Neural crest cell (in vitro differentiated cells): ENCODE data around the gene SEL1L3. TPM values are rescaled to one million over a fixed set of nuclear protein-coding genes. Genes with fewer than 3 reads are reported as not detected.

Source experiments
- DNase-seq: peaks from one replicate; pipeline ENCODE4 v3.0.0; 2021; ENCODE audit warnings: low read depth, mixed read lengths, low spot score
- H3K27ac Mint-ChIP-seq: one replicate; pipeline ENCODE4 v1.8.0; 2021; ENCODE audit warnings: mild to moderate bottlenecking, mixed read lengths; ENCODE audit not compliant: unreplicated experiment
- H3K27me3 Mint-ChIP-seq: 2 replicates; pipeline ENCODE4 v1.8.0; 2021; ENCODE audit warnings: low read depth, mild to moderate bottlenecking, mixed read lengths
- H3K36me3 Mint-ChIP-seq: 2 replicates; pipeline ENCODE4 v1.8.0; 2021; ENCODE audit warnings: low read depth, mild to moderate bottlenecking, mixed read lengths
- H3K4me1 Mint-ChIP-seq: 2 replicates; pipeline ENCODE4 v1.8.0; 2021; ENCODE audit warnings: mixed read lengths
- H3K4me3 Mint-ChIP-seq: one replicate; pipeline ENCODE4 v1.8.0; 2021; ENCODE audit warnings: mild to moderate bottlenecking, mixed read lengths
- H3K9me3 Mint-ChIP-seq: 2 replicates; pipeline ENCODE4 v1.8.0; 2021; ENCODE audit warnings: mixed read lengths
- CTCF ChIP-seq: fragments of 200-600 bp; sonication (generic); conservative IDR thresholded peaks from 2 replicates; pipeline ENCODE4 v1.5.0; 2021; ENCODE audit warnings: antibody characterized with exemption, mild to moderate bottlenecking
- total RNA-seq: library from RNA; stranded (reverse); gene quantifications from 2 replicates; pipeline ENCODE4 v1.2.1, GENCODE V29; 2021

SEL1L3 gene
- total RNA-seq, 1 donor from 2014 or later = 3.4 TPM

GRCh38 chr4:25890571-25891485 lies 28.0 kb upstream of the SEL1L3 start:
- Mint-ChIP-seq H3K36me3 (no peaks in the 10 kb centered on the region), H3K27ac (peak overlapping the region; percentile 28), H3K27me3 (no peaks in the 10 kb centered on the region)

GRCh38 chr4:25889589-25890503 lies 27.1 kb upstream of the SEL1L3 start:
- DNase-seq = no peak
- H3K4me1 Mint-ChIP-seq = peaks cover 25% of the 10 kb centered on the region
- no peaks in the 10 kb centered on the region for H3K27me3 Mint-ChIP-seq
- H3K36me3 Mint-ChIP-seq = no peaks in the 10 kb centered on the region
- H3K4me3 Mint-ChIP-seq = no peak overlapping the region
- H3K9me3 Mint-ChIP-seq = peaks cover 4% of the 10 kb centered on the region
- H3K27ac Mint-ChIP-seq = no peak overlapping the region
- TF ChIP-seq CTCF = no peak

More at GRCh38 chr4:25890571-25891485, 28.0 kb upstream of the SEL1L3 start:
- TF ChIP-seq CTCF = no peak
- peak overlapping the region; percentile 3 for H3K4me3 Mint-ChIP-seq
- peaks cover 23% of the 10 kb centered on the region for H3K4me1 Mint-ChIP-seq
- H3K9me3 Mint-ChIP-seq = peaks cover 4% of the 10 kb centered on the region
- no peak for DNase-seq

- peaks cover 4% of the 10 kb centered on the region for H3K9me3 Mint-ChIP-seq
- no peaks in the 10 kb centered on the region for H3K27me3 Mint-ChIP-seq
- no peak for TF ChIP-seq CTCF
- DNase-seq = no peak
- no peaks in the 10 kb centered on the region for H3K36me3 Mint-ChIP-seq
- peaks cover 36% of the 10 kb centered on the region for H3K4me1 Mint-ChIP-seq
- no peak overlapping the region for H3K4me3 Mint-ChIP-seq
- H3K27ac Mint-ChIP-seq = no peak overlapping the region
Measured at GRCh38 chr4:25888781-25889180, 26.0 kb upstream of the SEL1L3 start.

GRCh38 chr4:25884031-25884782 lies 21.4 kb upstream of the SEL1L3 start:
- peaks cover 3% of the 10 kb centered on the region for H3K27me3 Mint-ChIP-seq
- H3K27ac Mint-ChIP-seq = no peak overlapping the region
- H3K4me3 Mint-ChIP-seq = no peak overlapping the region
- H3K36me3 Mint-ChIP-seq = no peaks in the 10 kb centered on the region
- no peak for TF ChIP-seq CTCF
- H3K4me1 Mint-ChIP-seq = peaks cover 14% of the 10 kb centered on the region
- no peak for DNase-seq
- H3K9me3 Mint-ChIP-seq = peaks cover 7% of the 10 kb centered on the region

- H3K27me3 Mint-ChIP-seq = peaks cover 3% of the 10 kb centered on the region
Measured at GRCh38 chr4:25883565-25883964, 20.8 kb upstream of the SEL1L3 start.

More at GRCh38 chr4:25883565-25883964, 20.8 kb upstream of the SEL1L3 start:
- H3K9me3 Mint-ChIP-seq = peaks cover 3% of the 10 kb centered on the region
- DNase-seq = no peak
- no peaks in the 10 kb centered on the region for H3K36me3 Mint-ChIP-seq
- TF ChIP-seq CTCF = no peak
- no peak overlapping the region for H3K4me3 Mint-ChIP-seq
- H3K4me1 Mint-ChIP-seq = peaks cover 14% of the 10 kb centered on the region
- no peak overlapping the region for H3K27ac Mint-ChIP-seq
